HepG2 (cell line): ENCODE results near the gene MAN2A2. TPM values are rescaled to one million over a fixed set of nuclear protein-coding genes. Genes with fewer than 3 reads are reported as not detected.

ENCODE experiments used
- ATAC-seq: fragments of 200-7000 bp; cut with Tn5 transposase; 3 replicates; pipeline ENCODE4 v1.9.1; 2020; ENCODE audit warnings: mild to moderate bottlenecking, moderate library complexity
- BruUV-seq: library from RNA; stranded (reverse); fragments of 400-500 nt; replicated peaks from 2 replicates; lab custom pipeline; 2021; lab: Mats Ljungman, UMichigan
- CTCF ChIA-PET: fragments of 300-600 bp; formaldehyde crosslinking; extraction: SDS; loops from one replicate; lab custom pipeline; 2021; ENCODE audit warnings: low total read pairs, inconsistent platforms, low intra/inter-chr PET ratio; lab: Yijun Ruan, JAX
- POLR2A ChIA-PET: fragments of 350-600 bp; sonication (Branson Sonifier 250); formaldehyde crosslinking; loops from one replicate; lab custom pipeline; 2020; ENCODE audit warnings: antibody characterized with exemption, inconsistent platforms; lab: Yijun Ruan, JAX
- DNase-seq: peaks from one replicate; pipeline ENCODE4 v3.0.0-alpha.2; 2015; ENCODE audit warnings: low spot score
- FAIRE-seq: peaks from 3 replicates; lab custom pipeline; 2011; peaks lifted over from hg19 to GRCh38; lab: Jason Lieb, UNC
- H2AFZ ChIP-seq: one replicate; pipeline ENCODE4 v1.6.1; 2011; ENCODE audit warnings: low read length, inconsistent platforms
- H3K27ac ChIP-seq: fragments of 300-600 bp; 3 replicates; pipeline ENCODE4 v1.8.0; 2011; ENCODE audit warnings: mixed run types, mild to moderate bottlenecking, mixed read lengths, low read length, inconsistent platforms; ENCODE audit not compliant: insufficient read depth; ENCODE audit errors: extremely low read length
- H3K27me3 ChIP-seq, 2 experiments: fragments of 200-600 bp in 1 of 2; 2 replicates in 1 of 2; 3 replicates in 1 of 2; pipeline versions ENCODE4 v1.6.0 to v1.8.0; 2011; ENCODE audit warnings: low read length in 2 of 2, mild to moderate bottlenecking in 2 of 2, moderate library complexity in 2 of 2, inconsistent platforms in 1 of 2; ENCODE audit not compliant: insufficient read depth in 2 of 2, control insufficient read depth in 1 of 2
- H3K36me3 ChIP-seq, 2 experiments: fragments of 200-600 bp in 1 of 2; replicated peaks in 1 of 2; 2 replicates in 1 of 2; 3 replicates in 1 of 2; pipeline versions ENCODE4 v1.5.1 to v1.8.0; 2011; ENCODE audit warnings: low read length in 2 of 2, inconsistent platforms in 1 of 2; ENCODE audit not compliant: insufficient read depth in 2 of 2, control insufficient read depth in 1 of 2
- H3K4me1 ChIP-seq: 2 replicates; pipeline ENCODE4 v1.5.1; 2012; ENCODE audit warnings: low read length, inconsistent platforms; ENCODE audit not compliant: insufficient read depth
- H3K4me2 ChIP-seq: 2 replicates; pipeline ENCODE4 v1.6.0; 2011; ENCODE audit warnings: low read depth, low read length, inconsistent platforms
- H3K4me3 ChIP-seq, 3 experiments: fragments of 200-600 bp in 1 of 3; sonication (generic), shearing (Covaris generic) in 1 of 3; replicated peaks in 1 of 3; 2 replicates each; pipeline ENCODE4 v1.5.1; 2011 to 2016; ENCODE audit warnings: low read length in 3 of 3, inconsistent platforms in 2 of 3, low read depth in 2 of 3, mild to moderate bottlenecking in 2 of 3, control low read depth in 1 of 3, mixed read lengths in 1 of 3; ENCODE audit not compliant: insufficient read depth in 1 of 3
- H3K79me2 ChIP-seq: one replicate; pipeline ENCODE4 v1.6.1; 2011; ENCODE audit warnings: low read length, inconsistent platforms; ENCODE audit not compliant: insufficient read depth
- H3K9ac ChIP-seq: 2 replicates; pipeline ENCODE4 v1.6.0; 2011; ENCODE audit warnings: mild to moderate bottlenecking, low read depth, low read length, inconsistent platforms; ENCODE audit not compliant: insufficient read depth
- H3K9me3 ChIP-seq: 2 replicates; pipeline ENCODE4 v1.5.1; 2012; ENCODE audit warnings: mild to moderate bottlenecking, low read length
- H4K20me1 ChIP-seq: 2 replicates; pipeline ENCODE4 v1.6.0; 2011; ENCODE audit warnings: inconsistent platforms, mild to moderate bottlenecking, low read length, moderate library complexity; ENCODE audit not compliant: insufficient read depth
- ARNT2 ChIP-seq: sonication (generic); formaldehyde crosslinking; IDR thresholded peaks from 2 replicates; pipeline ENCODE4 v1.8.0; 2022; ENCODE audit warnings: mild to moderate bottlenecking, low read depth, missing genetic modification reagents, moderate library complexity
- DDIT3 ChIP-seq: sonication (generic); formaldehyde crosslinking; IDR thresholded peaks from 2 replicates; pipeline ENCODE4 v1.4.0; 2020; ENCODE audit warnings: mild to moderate bottlenecking, missing genetic modification reagents
- FIP1L1 ChIP-seq: fragments of 200-400 bp; formaldehyde crosslinking; IDR thresholded peaks from 2 replicates; pipeline ENCODE4 v1.6.1; 2018; ENCODE audit warnings: low read depth, mild to moderate bottlenecking, low read length, moderate library complexity, borderline replicate concordance; ENCODE audit not compliant: insufficient read depth
- FOXP4 ChIP-seq: sonication (generic); formaldehyde crosslinking; IDR thresholded peaks from 2 replicates; pipeline ENCODE4 v1.4.0; 2020; ENCODE audit warnings: missing genetic modification reagents
- RARG ChIP-seq: sonication (generic); formaldehyde crosslinking; IDR thresholded peaks from 2 replicates; pipeline ENCODE4 v1.4.0; 2020; ENCODE audit warnings: low read depth, mild to moderate bottlenecking, missing genetic modification reagents
- ZIK1 ChIP-seq: sonication (generic); formaldehyde crosslinking; IDR thresholded peaks from 2 replicates; pipeline ENCODE4 v1.5.0; 2020; ENCODE audit warnings: mild to moderate bottlenecking, low read depth, missing genetic modification reagents, borderline replicate concordance
- ZNF260 ChIP-seq: sonication (generic); formaldehyde crosslinking; IDR thresholded peaks from 2 replicates; pipeline ENCODE4 v1.4.0; 2020; ENCODE audit warnings: missing genetic modification reagents, low read depth, mild to moderate bottlenecking, borderline replicate concordance
- ZNF343 ChIP-seq: sonication (generic); formaldehyde crosslinking; IDR thresholded peaks from 2 replicates; pipeline ENCODE4 v1.4.0; 2020; ENCODE audit warnings: mild to moderate bottlenecking, missing genetic modification reagents
- ZNF563 ChIP-seq: sonication (generic); formaldehyde crosslinking; IDR thresholded peaks from 2 replicates; pipeline ENCODE4 v1.8.0; 2022; ENCODE audit warnings: mild to moderate bottlenecking, moderate library complexity, missing genetic modification reagents
- ZSCAN25 ChIP-seq: sonication (generic); formaldehyde crosslinking; IDR thresholded peaks from 2 replicates; pipeline ENCODE4 v1.8.0; 2022; ENCODE audit warnings: mild to moderate bottlenecking, missing genetic modification reagents
- WGBS: methylation state at CpG from one replicate; pipeline ENCODE4 v1.1.6; 2017; ENCODE audit warnings: low lambda C conversion rate; 5-methylcytosine and 5-hydroxymethylcytosine counted together
- in situ Hi-C: cut with HindIII; loops from 2 replicates; pipeline ENCODE4 v1.10.0; 2017; ENCODE audit warnings: low pct_unique_long_range_greater_than_20kb; ENCODE audit not compliant: extremely low pct_ligation_motif_present
- intact Hi-C: fragments of 100-400 bp; cut with micrococcal nuclease; formaldehyde crosslinking; loops from one replicate; pipeline ENCODE4 v1.10.0; 2022; ENCODE audit not compliant: unreplicated experiment
- polyA plus RNA-seq, 8 experiments: library from polyadenylated mRNA; depleted of rRNA in 3 of 8; stranded (reverse) in 7 of 8; unstranded in 1 of 8; fragments of >200 nt; fragmentation: Illumina TruSeq in 4 of 8; extraction: Trizol in 4 of 8; gene quantifications; 2 replicates each; pipeline versions ENCODE4 v1.2.1 to v1.2.3, GENCODE V29; 2011 to 2016; ENCODE audit warnings: low read depth in 4 of 8, missing spikeins in 1 of 8, mixed read lengths in 1 of 8; ENCODE audit not compliant: insufficient read depth in 1 of 8
- total RNA-seq, 5 experiments: library from RNA; depleted of rRNA; stranded (reverse); fragments of >200 nt; fragmentation: Illumina TruSeq; extraction: Trizol; gene quantifications; 2 replicates each; pipeline ENCODE4 v1.2.3, GENCODE V29; 2016; ENCODE audit warnings: low read depth in 1 of 5

The MAN2A2 gene
- total and polyA plus RNA-seq, 2 of the 13 experiments (the other 11 are each of a cell fraction or from before 2014, with no cell fraction given): 17.5 to 51.5 TPM

GRCh38 chr15:90906181-90906849 lies 3.2 kb downstream of the MAN2A2 start:
- Histone ChIP-seq H3K9me3 (no peaks in the 10 kb centered on the region), H3K4me3 (no peak overlapping the region), H2AFZ (no peak overlapping the region), H3K27me3 (no peaks in the 10 kb centered on the region; a peak in 1 of 5 replicates), H3K9ac (no peak overlapping the region), H3K36me3 (peaks cover 12 to 50% of the 10 kb centered on the region in 2 experiments)
- POLR2A ChIA-PET: no interaction called here
- no peak for FAIRE-seq
- CTCF ChIA-PET: no interaction called here
- DNase-seq: no peak
- no peak for ATAC-seq
- no TSS peak for BruUV-seq
- no peak for TF ChIP-seq RARG (CRISPR knock-in tag)
- TF ChIP-seq, all 625 proteins: peak for 0
- Histone ChIP-seq H4K20me1 (no peaks in the 10 kb centered on the region), H3K4me2 (no peak overlapping the region), H3K4me1 (peaks cover 17% of the 10 kb centered on the region), H3K79me2 (no peaks in the 10 kb centered on the region), H3K27ac (no peak overlapping the region)
- 94% methylated on average over 7 of the region's 11 CpGs for WGBS
- intact Hi-C loops (no loop called here), in situ Hi-C loops (no loop called here)

GRCh38 chr15:90907051-90907660 lies 4.1 kb downstream of the MAN2A2 start:
- H3K4me1 ChIP-seq: peaks cover 9% of the 10 kb centered on the region; the same call in 1 of the 2 replicates
- no peak overlapping the region for H2AFZ ChIP-seq
- POLR2A ChIA-PET: no interaction called here
- H3K27ac ChIP-seq: no peak overlapping the region
- H3K4me3 ChIP-seq: no peak overlapping the region
- peaks cover 13 to 57% of the 10 kb centered on the region in 2 experiments for H3K36me3 ChIP-seq
- no peak for ATAC-seq
- no peaks in the 10 kb centered on the region for H4K20me1 ChIP-seq
- no peak for FAIRE-seq
- BruUV-seq: no TSS peak
- H3K4me2 ChIP-seq: no peak overlapping the region
- no peak for DNase-seq
- in situ Hi-C loops (no loop called here), intact Hi-C loops (no loop called here)
- CTCF ChIA-PET: no interaction called here
- H3K79me2 ChIP-seq: no peaks in the 10 kb centered on the region
- H3K27me3 ChIP-seq: no peaks in the 10 kb centered on the region
- 91% methylated on average over 11 of the region's 15 CpGs for WGBS
- H3K9ac ChIP-seq: no peak overlapping the region
- H3K9me3 ChIP-seq: no peaks in the 10 kb centered on the region
- TF ChIP-seq ZSCAN25 (no peak), ZNF563 (CRISPR knock-in tag) (no peak), ZIK1 (CRISPR knock-in tag) (no peak), ZNF260 (no peak), DDIT3 (no peak), ARNT2 (CRISPR knock-in tag) (no peak), FIP1L1 (no peak), FOXP4 (CRISPR knock-in tag) (no peak), ZNF343 (CRISPR knock-in tag) (no peak)
